ENCODE results near the gene PDSS2.
"Not testable (repeated sequence)": the region's sequence is repeated elsewhere in the genome, so short reads cannot be mapped to it uniquely, and the experiment has no call there.

The PDSS2 gene

DNA sequence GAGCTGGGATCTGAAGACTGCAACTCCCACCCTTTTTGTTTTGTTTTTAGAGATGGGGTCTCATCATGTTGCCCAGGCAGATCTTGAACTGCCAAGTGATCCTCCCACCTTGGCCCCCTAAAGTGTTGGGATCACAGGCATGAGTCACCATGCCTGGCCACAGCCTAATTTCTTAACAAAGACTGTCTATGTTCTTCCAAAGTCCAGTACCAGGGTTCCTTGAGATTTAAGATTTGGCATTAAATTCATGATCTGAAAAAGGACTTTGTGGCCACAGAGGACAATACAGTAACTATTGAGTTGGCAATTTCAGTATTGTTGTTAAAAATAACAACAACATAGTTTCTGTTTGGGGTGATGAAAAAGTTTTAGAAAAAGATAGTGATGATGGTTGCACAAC, 315.4 kb downstream of the PDSS2 start:
- no peak for DNase-seq

DNA sequence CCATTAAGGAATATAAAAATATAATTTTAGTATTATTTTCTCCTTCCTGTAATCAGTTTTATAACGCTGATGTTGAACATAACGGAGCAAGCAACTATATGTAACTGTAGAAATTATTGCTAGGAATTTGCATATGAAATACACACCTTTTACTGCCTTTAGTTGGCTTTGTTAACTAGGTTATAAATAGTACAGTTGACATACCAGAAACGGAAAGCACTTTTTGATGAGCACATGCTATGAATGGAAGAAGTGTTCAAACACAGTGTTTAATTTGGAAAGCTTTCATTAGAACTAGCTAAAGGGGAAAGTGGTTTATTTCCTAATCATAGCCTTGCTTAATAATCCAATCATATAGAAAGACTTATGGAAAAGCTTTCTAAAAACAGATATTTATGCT, 318.8 kb downstream of the PDSS2 start:
- no peak for DNase-seq

DNA sequence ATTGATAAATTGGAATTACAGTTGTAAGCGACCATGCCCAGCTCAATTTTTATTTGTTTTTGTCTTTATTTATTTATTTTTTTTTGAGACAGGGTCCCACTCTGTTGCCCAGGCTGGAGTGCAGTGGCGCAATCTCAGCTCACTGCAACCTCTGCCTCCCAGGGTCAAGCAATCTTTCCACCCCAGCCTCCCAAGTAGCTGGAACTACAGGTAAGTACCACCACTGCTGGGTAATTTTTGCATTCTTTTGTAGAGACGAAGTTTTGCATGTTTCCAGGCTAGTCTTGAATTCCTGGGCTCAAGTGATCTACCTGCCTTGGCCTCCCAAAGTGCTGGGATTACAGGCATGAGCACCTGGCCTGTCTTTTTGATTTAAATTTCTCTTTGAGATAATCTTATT, 323.0 kb downstream of the PDSS2 start:
- not testable (repeated sequence) for DNase-seq

DNA sequence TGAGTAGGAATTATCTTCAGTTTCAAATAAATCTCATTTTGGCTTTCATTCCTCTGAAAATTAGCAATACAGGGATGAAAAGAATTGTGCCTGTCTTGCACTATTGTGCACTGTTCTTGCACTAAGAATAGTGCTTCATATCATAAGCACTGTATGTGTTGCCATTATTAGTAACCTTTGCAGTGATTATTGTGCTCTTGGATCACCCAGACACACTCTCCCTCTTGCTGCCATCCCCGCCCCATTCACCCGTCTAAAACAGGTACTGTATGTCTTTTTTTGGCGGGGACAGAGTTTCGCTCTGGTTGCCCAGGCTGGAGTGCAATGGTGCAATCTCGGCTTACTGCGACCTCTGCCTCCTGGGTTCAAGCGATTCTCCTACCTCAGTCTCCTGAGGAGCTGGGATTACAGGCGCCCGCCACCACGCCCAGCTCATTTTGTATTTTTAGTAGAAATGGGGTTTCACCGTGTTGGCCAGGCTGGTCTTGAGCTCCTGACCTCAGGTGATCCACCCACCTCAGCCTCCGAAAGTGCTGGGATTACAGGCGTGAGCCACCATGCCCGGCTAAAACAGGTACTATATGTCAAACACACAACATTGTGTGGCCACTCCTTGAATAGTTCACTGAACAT, 324.2 kb downstream of the PDSS2 start:
- DNase-seq, result not testable (repeated sequence)

DNA sequence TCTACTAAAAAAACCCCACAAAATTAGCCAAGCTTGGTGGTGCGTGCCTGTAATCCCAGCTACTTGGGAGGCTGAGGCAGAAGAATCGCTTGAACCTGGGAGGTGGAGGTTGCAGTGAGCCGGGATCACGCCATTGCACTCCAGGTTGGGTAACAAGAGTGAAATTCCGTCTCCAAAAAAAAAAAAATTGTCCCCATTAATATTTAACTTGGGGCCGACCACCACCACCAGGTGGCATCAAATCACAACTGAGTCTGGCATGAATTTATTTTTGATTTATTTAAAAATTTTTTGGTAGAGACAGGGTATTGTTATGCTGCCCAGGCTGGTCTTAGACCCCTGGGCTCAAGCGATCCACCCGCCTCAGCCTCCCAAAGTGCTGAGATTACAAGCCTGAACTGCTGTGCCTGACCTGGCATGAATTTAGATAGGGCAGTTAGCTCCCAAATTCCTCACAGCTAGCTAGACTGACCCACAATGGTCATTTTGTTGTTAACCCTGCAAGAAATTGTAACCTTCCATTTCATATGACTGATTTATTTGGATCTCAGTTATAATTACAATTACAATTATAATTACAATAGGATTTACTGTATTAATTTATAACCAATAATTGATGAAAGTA, 326.9 kb downstream of the PDSS2 start:
- DNase-seq, result no peak

DNA sequence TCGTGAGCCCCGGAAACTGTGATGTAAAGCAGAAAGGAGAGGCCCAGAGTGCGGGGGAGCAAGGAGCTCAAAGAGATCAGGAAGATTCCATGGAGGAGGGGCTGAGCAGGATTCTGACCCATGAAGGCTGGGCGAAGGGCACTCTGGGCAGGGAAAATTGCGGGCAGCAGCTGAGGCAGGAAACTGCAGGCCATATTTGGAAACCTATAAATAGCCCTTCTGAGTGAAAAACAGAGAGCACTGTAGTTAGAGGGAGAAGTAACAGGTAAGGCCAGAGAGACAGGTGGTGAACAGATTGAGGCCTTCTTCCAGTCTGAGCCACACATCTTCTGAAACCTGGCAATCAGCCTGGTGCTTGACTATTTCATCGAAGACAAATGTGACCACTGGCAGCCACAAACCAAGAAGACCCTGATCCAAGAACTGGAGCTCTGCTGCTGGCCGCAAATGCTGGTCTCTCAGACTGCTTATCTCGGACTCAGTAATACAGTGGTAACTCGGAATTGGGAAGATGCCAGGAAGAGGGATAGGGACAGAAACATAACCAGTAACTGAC, 329.9 kb downstream of the PDSS2 start:
- DNase-seq, result no peak

DNA sequence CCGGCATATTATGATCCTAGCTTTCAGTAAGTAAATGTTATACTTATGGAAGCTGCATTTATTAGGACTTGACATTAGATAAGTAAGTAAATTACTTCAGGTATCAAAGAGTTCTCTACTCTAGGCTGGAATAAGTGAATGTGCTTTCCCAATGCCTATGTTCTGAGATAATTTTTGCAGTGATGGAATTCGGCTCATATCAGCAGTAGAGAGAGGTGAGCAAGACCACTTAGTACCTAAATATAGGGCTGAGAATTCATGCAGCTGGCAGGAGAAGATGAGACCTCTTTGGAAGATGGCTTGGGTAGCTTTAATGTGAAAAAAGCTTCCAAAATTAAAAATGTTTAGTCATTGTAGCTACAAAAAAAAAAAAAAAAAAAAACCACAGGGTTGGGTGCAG, 330.8 kb downstream of the PDSS2 start:
- no peak for DNase-seq

DNA sequence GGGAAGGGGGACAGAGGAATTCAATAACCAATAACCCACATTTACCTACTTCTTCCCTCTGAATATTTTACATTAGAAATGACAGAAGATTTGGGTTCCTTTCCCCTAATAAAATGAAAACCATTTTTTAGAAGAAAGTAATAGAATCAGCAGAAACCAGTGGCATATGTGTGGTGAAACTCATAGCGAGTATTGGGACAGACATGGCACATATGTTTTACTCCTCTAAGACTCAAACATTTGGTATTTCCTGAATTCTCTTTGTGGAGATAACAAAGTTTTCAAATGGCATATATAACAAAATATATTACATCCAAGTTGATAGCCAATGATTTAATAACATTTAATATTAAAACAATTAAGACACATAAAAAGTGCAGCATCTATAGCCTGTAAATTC, 331.2 kb downstream of the PDSS2 start:
- DNase-seq, result no peak

DNA sequence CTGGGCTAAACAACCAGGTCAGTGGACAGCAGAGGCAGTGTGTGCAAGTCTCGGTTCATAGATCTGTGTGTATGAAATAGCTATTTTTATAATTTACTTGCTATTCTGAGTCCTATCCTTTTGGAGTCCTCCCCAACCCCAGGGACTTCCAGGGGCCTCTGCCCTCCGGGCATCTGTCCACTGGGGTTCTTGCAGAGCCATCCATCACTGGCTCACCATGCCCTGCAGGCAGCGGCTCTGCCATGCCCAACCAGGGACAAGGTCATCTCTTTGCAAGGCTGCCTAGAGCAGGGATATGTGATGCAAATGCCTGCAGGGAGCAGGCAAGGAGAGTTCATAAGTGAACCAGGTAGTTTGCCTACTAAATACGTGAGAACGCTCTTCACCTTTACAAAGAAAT, 333.6 kb downstream of the PDSS2 start:
- DNase-seq, result no peak

DNA sequence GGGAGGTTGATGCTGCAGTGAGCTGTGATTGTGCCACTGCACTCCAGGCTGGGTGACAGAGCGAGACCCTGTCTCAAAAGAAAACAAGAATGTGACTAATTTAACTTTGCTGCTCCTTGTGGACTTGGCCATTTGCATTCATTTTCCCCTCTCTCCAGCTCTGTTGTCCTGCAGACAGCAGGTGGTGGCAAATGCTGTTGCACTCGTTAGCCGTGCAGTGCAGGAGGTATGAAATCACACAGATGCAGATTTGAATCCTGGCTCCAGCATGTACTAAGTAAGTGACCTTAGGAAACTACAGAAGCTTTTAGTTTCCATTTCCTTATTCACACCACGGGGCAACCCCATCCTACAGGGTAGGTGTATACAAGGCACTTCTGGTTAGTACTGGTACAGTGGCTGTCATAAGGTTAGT, 334.4 kb downstream of the PDSS2 start:
- DNase-seq, result no peak

DNA sequence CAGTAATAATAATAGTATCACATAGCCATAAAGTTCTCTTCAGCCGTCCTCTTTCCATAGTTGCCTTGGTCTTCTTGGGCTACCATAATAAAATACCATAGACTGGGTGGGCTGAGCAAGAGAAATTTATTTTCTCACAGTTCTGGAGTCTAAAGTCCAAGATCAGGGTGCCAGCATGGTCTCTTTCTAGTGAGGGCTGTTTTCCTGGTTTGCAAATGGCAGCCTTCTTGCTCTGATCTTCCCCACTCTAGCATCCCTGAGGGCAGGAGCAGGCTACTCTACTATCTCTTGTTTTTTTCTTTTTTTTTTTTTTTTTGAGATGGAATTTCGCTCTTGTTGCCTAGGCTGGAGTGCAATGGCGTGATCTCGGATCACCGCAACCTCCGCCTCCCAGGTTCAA, 335.9 kb downstream of the PDSS2 start:
- no peak for DNase-seq

DNA sequence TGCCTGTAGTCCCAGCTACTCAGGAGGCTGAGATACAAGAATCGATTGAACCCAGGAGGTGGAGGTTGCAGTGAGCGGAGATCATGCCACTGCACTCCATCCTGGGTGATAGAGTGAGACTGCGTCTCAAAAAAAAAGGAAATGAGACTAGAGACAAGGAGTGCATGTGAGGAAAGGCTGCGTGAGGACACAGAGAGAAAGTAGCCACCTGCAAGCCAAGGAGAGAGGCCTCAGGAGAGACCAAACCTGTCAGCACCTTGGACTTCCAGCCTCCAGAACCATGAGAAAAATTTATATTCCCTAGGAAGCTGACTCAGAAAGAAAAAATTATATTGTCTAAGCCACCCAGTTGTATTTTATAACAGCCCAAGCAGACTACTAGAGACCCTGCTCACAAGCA, 336.6 kb downstream of the PDSS2 start:
- DNase-seq, result no peak

DNA sequence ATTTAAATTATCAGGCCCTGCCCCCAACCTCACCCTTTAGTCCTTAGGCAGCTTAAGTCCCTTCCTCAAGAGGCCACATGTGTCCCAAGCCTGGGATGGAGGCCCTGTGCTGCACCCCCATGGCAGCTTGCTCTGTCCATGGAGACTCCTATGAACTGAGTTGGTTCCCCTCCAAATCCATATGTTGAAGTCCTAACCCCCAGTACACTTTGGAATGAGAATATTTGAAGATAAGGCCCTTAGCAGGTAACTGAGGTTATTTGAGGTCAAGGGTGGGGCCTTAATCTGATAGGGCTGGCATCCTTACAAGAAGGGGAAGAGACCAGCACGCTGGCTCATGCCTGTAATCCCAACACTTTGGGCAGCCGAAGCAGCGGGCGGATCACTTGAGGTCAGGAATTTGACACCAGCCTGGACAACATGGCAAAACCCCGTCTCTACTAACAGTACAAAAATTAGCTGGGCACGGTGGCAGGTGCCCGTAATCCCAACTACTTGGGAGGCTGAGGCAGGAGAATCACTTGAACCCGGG, 337.3 kb downstream of the PDSS2 start:
- DNase-seq, result no peak

DNA sequence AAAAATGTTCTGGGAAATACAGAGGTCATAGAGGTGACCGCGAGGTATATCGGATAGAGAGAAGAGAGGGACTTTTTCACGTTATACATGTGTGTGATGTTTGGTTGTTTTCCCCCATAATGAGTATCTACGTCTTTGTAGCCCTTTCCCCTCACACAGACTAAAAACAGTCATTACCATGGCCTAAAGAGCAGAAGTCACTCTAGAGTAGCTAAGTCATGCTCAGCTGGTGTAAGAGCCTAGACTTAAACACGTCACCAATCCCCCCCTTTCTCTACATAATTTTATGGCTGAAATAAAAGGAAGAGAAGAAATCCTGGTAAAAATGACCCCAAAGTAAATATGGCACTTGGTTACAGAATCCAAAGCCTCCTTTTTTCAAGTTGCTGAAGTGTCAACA, 338.1 kb downstream of the PDSS2 start:
- no peak for DNase-seq

DNA sequence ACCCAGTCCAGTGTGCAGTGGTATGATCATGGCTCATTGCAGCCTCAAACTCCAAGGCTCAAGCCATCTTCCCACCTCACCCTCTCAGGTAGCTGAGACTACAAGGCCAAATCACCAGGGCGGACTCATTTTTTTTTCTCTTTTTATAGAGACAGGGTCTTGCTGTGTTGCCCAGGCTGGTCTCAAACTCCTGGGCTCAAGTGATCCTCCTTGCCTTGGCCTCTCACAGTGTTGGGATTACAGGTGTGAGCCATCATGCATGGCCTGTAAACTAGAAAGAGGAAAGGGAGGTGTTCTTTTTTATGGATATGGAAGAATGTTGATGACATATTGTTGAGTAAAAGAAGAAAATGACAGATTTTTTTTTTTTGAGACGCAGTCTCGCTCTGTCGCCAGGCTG, 339.0 kb downstream of the PDSS2 start:
- DNase-seq, result no peak

DNA sequence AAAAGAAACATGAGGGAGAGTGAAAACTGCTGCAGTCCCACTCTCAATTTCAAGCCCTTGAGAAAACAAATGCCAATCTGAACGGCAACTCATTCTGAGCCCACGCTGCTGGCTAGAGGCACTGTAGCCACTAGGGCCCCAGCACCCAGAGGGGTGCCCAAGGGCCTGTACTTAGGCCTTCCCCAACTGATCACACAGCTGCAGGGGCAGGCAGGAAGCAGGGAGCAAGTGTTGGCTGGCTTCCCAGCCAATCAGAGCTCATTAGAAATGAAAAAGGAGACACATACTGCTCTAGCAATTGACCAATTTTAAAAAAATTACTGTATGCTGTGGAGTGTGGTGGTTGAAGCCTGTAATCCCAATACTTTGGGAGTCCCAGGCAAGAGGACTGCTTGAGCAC, 340.4 kb downstream of the PDSS2 start:
- DNase-seq, result no peak

DNA sequence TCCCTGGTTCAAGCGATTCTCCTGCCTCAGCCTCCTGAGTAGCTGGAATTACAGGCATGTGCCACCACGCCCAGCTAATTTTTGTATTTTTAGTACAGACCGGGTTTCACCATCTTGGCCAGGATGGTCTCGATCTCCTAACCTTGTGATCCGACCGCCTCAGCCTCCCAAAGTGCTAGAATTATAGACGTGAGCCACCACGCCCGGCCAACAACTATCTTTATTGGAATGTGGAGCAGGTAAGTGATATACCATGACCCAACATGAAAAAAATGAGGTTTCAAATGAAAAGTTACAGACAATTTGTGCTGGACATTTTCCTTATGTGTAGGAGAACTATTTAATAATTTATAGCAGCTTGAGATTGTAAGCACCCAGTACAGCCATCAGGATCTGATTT, 340.8 kb downstream of the PDSS2 start:
- not testable (repeated sequence) for DNase-seq

DNA sequence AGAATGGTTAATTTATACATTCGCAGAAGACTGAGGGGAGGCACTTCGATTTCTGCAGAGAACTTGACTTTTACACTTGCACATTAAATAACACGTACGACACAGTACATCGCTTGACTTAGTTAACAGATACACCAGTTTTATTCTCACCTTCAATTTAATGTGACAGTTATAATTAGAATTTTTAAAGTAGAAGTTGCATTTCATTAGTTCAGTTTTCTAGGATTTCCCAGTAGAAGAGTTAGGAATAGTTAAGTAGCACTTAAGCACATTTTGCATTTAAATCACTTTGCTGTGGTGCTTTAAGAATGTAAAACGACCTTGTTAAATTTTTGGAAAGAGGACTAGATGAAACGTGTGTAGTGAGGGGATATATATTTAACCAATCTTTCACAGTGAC, 342.4 kb downstream of the PDSS2 start:
- DNase-seq, result no peak

DNA sequence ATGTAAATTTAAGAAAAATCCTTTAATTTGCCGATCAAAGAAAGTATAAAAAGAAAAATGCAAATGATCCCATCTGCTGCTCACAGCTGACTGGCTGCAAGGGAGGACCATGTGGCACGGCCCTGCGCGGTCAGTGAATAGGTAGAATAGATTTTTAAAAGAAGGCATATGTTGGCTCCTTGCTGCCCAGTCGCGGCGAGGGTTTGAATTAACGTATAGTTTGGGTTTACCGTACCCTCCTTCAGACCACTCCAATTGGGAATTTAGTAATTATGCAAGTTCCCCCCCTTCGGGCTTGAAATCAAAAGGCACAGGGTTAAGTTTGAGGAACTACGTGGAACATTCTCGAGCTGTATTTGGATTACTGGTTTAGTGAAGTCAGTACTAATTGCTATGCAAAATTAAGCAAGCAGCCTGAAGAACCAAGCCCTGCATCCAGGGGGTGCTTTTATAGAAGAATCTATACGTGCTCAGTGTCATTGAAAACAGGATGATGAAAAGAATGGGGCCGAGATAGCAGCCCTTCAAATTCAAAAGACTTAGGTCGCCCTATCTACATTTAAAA, 343.0 kb downstream of the PDSS2 start:
- no peak for DNase-seq

DNA sequence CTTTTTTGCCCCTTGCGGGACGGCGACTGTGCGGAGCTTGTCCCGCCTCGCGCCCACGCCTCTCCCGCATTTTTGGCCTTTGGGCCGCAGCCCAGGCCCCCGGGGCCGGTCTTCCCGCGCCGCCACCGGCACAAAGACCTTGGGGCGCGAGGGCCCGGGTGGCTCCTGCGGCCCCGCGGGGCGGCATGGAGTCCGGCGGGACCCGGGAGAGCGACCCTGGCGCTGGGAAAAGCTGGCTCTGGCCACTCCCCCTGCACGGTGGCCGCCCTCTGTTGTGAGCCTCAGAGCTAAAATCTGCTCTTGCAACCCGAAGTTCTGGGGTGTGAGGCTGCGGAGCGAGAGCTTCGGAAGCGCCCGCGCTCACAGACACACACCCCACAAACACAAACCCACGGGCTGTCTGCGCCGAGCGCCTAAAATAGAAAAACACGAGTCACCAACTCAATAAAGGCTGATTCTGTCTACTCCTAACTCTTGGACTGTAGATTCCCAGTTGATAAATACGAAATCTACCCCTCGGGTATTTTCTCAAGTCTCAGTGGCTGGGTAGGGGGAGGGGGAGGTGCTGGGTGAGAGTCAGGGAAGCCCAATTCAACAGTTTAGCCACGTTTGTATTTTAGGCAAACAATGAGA, 343.6 kb downstream of the PDSS2 start:
- DNase-seq, result no peak

DNA sequence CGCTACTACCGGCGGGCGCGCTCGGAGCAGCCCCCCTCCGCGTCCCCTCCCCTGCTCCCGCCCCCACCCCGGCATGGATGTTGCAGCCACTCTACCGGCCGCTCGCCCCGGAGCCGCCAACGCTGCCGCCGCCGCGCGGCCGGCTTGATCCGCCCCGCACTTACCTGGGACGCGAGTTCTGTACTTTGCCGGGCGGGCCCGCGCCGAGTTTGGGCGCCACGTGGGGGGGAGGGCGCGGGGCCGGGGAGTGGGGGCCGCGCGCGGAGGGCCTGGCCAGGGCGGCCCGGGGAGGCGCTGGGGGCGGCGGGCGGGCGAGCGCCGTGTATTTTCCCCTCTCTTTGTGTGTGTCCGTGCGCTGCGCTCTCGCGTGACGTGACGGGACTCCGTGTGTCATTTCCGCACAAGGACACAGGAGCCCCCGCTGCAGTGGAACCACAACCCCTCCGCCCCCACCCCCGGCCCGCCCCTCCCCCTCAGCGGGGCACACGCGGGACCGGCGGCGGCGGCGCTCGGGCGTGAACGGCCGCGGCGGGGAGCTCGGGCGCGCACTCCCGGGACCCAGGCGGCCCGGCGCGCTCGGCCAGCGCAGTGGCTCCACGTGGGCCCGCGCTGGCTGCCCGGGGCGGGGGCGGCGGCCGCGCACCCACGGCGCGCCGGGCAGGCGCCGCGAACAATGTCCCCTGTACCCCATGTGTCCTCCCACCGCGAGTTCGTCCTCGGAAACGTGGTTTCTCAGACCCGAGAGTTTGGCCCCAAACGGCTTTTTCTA, 344.3 kb downstream of the PDSS2 start, which contains the start of gene BEND3:
Gene BEND3, minus strand, starts transcription at position 590 of the 769 bp plus-strand sequence. CDS start 16,230 bp downstream, outside the sequence.
- no peak for DNase-seq

DNA sequence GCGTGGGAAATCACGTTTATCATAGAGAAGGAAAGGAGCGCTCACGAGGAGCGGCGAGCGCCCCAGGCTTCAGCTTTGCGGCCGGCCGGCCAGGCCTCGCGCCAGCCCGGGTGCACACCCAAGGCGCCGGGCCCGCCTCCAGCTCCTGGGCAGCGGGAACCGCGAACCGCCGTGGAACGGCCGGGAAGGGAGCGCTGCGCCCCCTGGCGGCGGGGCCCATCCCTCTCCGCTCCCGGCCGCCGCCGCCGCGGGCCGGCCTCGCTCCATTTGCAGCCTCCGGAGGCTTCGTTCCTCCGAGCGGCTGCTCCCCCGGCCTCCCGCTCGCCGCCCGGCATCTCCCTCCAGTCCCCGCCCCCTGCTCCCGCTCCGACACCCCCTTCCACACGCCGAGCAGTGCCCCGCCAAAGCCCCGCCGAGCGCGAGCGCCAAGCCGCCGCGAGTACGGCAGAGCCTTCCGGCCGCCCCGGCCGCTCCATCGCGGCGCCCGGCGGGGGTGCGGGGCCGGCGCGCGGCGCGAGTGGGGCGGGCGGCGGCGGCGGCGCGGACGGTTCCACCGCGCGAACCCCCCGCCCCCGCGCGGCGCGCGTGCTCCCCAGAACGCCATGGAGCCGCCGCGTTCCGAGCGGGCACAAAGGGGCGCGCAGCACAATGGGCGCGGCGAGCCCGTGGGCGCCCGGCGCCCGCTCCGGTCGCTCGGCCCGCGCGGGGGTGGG, 345.0 kb downstream of the PDSS2 start:
- peak; percentile 50 for DNase-seq

All from KG1 (cell line).